Stimulated activated CD8-positive, alpha-beta memory T cell treated with anti-CD3 and anti-CD28 coated beads, Interleukin-7, amount 100 ng/mL, for 1 hour (primary cell): ENCODE results near the gene C9orf50.
"Not testable (repeated sequence)": the region's sequence is repeated elsewhere in the genome, so short reads cannot be mapped to it uniquely, and the experiment has no call there.

ENCODE experiments used
- DNase-seq, 2 donors: peaks; one replicate each; pipeline ENCODE4 v3.0.0-alpha.2; 2020; ENCODE audit warnings: low read depth in 2 of 2

The C9orf50 gene

GRCh38 chr9:129610473-129611306 lies 10.2 kb downstream of the C9orf50 start:
- DNase-seq = peak; percentile 56 to 59

DNA sequence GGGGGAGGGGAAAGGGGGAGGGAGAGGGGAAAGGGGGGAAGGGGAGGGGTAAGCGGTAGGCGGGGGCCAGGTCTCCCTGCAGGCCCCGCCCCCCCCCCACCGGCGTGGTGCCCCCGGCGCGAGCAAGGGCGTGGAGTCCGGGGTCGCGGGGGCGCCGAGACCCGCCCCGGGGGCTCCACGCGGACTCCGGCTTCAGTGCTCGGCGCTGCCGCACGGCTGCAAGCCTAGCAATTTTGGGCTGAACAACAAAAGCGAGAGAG lies 10.8 kb downstream of the C9orf50 start:
- no peak for DNase-seq

GRCh38 chr9:129609486-129610212 lies 11.3 kb downstream of the C9orf50 start:
- DNase-seq = peak in 1 of 2 donors; percentile 31

GRCh38 chr9:129608561-129609481 lies 12.1 kb downstream of the C9orf50 start:
- no peak for DNase-seq

DNA sequence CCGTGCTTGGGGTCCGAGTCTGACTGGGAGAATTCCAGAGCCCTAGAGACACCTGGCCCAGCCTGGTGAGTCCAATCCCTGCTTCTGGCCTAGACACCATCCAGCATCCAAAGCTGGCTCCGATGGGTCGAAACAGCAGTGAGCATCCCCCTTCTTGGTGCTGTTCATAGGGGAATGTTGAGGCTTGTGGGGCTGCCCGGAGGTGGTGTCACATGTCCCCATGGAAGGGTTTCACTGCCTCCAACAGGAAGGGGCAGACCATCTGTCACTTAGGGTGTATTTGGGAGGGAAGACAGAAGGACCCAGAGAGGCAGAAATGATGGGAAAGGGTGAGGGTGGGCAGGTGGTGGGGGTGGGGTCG lies 13.9 kb downstream of the C9orf50 start:
- DNase-seq = no peak

DNA sequence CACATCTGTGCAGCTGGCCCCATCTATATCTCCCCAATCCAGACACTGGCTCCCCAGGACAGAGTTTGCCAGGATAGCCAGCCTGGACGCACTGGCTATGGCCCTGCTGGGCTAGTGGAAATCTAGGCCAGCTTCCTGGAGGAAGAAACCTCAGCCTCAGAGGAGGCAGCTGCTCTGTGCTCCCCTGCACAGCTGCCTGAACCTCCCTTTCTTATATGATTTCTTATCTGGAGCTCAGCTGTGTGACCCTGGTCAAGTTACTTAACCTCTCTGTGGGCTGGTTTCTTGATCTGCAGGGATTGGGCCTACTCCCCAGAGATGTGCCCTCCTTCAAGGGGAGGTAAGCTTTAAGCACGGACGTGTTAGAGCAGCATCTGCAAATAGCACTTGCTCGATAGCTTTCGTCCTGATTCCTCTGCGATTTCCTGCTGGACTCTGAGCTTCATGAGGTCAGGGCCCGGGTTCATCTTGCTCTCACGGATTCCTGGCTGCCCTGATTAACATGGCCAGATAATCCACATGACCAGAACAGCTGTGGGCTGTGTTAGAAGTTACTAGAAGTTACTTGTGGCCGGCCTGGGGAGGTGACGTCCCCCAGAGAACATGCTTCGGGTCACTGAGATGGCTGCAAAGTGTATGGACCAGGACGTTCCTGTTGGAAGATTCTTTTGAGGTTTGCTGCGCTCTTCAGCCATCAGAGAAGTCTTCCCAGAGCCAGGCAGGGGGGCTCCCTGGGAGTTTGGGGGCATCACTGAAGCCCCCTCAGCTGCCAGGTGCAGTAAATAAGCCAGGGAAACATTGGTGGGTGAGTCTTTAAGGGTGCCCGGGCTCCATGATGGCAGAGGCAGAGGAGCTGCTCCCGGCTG lies 14.5 kb downstream of the C9orf50 start:
- no peak for DNase-seq

- DNase-seq = no peak
These were observed 16.1 kb downstream of the C9orf50 start for GRCh38 chr9:129604766-129605163.

DNA sequence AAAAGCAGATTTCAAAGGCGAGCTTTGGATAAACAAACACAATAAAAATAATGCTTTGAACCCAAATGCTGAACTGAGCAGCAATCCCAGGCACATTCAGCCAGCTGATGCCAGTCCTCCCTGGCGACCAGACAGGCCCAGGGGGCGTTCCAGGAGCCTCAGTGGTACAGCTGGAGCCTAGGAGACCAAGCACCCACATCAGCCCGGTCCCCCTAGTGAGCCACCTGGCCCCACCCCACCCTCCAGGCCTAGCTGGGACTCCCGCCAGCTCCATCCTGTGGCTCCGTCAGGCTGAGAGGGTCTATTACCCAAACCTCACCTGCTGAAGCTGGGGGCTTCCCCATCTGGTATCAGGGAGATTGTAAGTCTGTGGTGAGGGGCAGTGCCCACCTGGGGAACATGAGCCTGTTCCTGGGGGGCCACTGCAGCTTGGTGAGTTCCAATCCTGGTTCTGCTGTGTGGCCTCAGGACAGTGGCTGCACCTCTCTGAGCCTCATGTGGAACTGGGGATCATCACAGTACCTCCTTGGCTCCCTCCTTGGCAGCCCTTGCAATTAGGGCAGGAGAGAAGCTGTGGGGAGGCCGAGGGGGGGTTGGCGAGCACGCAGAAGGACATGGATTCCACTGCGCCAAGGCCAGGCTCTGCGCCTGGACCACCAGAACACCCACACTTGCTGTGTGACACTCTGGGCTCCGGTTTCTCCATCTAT lies 16.7 kb downstream of the C9orf50 start:
- DNase-seq = no peak

DNA sequence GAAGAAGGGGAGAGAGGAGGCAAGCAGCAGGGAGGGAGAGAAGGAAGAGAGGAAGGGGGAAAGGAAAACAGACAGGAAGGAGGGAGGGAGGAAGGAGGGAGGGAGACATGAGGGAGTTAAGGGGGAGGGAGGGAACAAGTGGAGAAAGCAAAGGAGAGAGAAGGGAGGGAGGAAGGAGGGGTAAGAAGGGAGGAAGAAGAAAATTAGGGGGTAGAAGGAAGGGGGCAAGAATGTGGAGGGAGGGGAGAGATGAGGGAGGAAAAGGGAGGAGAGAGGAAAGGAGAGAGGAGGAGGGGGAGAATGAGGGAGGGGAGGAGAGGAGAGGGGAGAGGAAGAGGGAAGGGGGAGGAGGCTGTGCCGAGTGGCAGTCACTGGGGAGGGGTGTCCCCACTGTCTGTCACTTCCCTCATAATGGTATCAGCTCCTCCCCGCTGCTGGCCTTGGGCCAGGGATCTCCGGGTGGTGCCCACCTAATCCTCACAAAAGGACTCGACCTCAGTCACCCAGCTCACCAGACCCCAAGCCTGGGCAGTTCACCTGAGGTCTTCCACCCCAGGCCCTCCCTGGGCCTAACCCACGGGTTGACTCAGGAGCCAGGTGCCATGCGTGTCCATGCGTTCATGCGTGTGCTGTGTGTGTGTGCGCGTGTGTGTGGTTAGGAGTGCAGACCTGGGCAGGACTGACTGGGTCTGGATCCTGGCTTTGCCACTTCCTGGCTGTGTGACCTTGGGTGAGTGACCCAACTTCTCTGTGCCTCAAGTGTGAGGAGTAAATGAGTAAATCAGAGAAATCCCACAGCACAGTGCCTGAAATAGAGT lies 18.1 kb downstream of the C9orf50 start:
- DNase-seq = no peak

DNA sequence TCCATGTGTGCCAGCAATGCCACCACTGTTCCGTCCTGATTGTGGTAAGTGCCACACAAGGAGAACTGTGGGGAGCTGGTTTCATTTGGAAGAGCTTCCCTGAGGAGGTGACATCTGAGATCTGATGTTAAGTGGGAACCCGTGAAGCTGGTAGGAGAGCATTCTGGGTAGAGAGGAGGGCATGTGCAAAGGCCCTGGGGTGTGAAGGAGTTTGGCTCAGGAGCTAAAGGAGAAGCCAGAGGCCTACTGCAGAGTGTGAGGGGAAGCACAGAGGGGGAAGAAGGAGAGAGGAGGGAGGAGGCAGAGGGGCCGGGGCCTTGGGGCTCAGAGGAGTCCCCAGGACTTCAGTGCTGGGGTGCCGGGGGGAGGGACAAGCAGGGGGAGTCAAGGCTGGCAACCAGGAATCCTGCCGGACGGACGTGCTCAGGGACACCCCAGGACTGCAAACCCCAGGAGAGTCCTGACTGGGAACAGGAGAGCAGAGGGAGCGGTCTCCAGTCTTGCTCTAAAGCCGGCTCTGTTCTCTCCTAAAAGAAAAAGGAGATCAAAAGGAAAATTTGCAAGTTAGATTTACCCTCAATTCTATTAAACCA lies 19.7 kb downstream of the C9orf50 start:
- no peak for DNase-seq

GRCh38 chr9:129598089-129598596 lies 22.8 kb downstream of the C9orf50 start:
- no peak for DNase-seq

- no peak for DNase-seq
These were observed 23.4 kb downstream of the C9orf50 start for GRCh38 chr9:129597355-129598088.

GRCh38 chr9:129596541-129597331 lies 24.2 kb downstream of the C9orf50 start:
- no peak for DNase-seq

GRCh38 chr9:129595903-129596540 lies 24.9 kb downstream of the C9orf50 start:
- DNase-seq = no peak

GRCh38 chr9:129595311-129595741 lies 25.6 kb downstream of the C9orf50 start:
- DNase-seq = no peak

- no peak for DNase-seq
These were observed 26.3 kb downstream of the C9orf50 start for GRCh38 chr9:129594632-129595031.

GRCh38 chr9:129592790-129593189 lies 28.1 kb downstream of the C9orf50 start:
- DNase-seq = not testable (repeated sequence)
